RKO (cell line): ENCODE measurements around the gene PARVA.

ENCODE experiments used
- DNase-seq: peaks from one replicate; pipeline ENCODE4 v3.0.0-alpha.2; 2016; ENCODE audit warnings: low spot score

PARVA gene

GRCh38 chr11:12528487-12528886, 151.1 kb downstream of the PARVA start:
- no peak for DNase-seq

DNA sequence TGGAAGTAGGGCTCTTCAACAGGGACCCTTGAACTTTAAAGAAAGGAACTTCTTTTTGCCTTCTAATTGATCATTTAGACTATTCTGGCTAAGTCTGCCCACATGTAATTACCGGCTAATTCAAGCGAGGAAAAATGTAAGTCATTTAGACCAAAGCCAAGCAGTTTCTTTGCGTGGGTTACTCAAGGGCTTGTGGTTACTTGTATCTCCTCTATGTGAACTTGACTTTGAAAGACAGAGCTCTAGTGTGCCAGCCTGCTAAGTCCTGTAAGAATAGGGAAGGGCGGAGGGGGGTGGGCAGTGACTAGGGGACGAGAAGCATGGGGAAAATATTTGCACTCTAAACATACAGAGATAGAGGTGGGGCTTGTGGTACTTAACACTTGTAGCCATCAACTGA, 151.7 kb downstream of the PARVA start:
- no peak for DNase-seq

DNA sequence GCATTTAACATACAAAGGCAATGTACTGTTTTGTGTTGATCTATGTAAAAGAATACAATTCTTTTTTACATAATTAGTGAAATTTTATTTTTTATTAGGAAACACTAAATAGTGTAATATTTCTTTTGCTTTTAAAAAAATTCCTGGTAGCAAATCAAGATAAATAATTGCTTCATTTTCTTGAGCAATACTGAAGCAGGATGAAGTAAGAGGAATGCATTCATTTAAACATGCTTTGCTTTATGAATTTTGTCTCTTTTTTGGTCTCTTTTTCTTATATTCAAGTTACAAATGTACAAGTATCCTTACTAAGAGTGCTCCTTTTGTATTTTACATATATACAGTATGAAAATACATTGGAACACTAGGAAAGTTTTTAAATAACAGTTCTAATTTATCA, 152.4 kb downstream of the PARVA start:
- DNase-seq, result no peak

DNA sequence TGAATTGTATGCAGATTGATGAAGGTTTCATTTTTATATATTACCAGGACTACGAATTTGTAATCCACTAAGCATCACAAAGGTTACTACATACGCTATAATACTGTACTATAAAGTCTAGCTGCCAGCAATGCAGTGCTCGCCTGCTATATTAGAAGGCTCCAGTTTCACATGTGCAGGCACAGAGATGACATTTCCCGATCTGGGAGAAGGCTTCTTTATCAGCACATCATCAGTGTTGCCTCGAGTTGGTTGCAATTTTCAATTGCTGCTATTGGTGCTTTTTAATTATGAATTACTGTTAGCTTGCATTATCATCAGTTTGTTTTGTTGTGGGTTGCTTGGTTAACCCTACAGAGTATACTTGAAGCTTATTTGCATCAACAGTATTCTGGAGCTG, 153.6 kb downstream of the PARVA start:
- no peak for DNase-seq

DNA sequence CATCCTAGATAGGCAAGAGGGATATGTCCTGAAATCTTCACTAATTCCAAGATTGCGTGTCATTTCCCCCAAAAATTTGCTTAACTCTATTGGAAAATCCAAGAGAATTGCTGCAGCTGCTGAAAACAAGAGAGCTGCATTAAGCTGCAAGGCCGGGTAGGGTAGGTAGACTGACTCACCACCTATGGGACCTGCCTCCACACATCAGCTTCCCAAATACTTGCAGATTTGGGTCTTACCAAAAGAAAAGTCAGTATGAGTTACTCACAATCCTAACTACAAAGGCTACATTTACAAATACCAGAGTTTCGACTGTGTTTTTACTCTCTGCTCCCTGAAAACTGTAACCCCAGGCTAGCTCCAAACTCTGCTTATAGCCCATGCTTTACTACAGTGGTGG, 154.3 kb downstream of the PARVA start:
- DNase-seq, result no peak

DNA sequence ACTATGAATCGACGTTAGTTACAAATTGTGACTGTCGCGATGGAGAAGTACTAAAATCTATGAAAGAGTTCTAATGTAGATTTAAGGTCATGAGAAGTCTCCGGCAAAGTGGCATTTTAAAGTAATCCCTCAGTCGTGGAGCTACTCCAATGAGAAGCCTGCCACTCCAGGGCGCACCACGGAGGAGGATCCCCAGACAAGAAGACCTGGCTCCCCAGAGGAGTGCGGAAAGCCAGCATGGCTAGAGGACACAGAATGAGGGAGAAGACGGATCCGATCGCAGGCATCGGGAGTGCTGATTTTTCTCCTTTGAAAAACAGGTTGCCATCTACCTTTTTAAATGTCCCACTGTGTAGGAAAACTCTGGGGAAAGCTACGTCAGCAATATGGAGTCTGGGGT, 155.2 kb downstream of the PARVA start:
- DNase-seq, result no peak

DNA sequence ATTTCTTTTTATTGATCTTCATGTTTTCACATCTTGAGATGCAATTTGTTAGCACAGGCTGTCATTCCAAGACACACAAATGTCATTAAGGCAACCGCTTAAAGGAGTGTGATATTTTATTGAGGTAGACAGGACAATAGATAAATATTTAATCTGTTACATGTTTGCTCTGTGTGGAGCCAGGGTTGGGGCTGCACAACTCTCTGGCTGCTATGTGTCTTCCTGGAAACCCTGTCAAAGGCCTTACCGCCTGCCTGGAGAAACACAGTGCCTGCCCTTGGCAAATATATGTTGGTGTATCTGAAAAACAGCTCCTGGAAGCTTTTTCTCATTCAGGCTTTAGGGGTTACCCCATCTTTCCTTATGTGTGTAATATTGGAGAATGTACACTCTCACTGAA, 157.2 kb downstream of the PARVA start:
- DNase-seq, result no peak

DNA sequence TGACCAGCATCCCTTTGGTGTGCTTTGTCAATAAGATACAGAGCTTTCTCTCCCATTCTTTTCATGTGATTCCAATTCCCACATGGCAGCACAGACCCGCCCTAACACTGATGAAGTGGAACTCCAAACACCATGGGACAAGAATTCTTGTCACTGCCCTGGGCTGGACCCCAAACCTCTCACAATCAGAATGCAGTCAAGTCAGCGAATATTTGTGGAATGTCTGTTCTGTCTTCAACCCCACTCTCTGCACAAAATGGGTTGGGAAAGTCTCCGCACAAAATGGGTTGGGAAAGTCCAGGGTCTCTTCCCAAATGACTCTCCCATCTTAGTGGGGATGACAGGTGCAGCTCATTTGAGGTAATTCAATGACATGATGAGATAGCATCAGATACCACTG, 157.9 kb downstream of the PARVA start:
- DNase-seq, result no peak

GRCh38 chr11:12536566-12536965, 159.2 kb downstream of the PARVA start:
- no peak for DNase-seq

DNA sequence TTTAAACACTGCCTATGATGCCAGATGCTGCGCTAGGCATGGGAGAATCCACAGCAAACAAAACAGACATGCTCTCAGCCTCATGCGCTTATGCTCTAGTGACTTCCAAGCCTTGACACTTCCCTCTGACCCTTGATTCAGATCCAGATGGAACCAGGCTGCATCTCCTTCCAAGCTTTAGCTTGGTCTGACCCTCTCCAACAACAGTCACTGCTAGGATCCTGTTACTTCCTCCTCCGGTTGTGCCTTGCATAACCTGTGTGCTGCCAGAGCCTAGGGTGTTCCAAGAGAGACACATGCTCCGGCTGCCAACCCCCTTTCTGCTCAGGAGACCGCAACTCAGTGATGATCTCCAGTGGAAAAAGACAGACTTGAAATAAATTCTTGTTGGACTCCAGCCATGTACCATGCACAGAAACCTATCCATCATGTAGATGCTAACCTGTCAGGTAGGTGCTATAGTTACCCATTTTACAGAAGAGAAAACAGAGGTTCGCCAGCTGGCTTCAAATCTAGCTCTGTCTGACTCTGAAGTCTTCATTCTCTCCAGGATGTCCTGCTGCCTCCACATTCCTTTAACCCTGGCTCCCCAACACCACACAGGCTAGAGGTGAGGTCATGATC, 160.5 kb downstream of the PARVA start:
- DNase-seq, result no peak

GRCh38 chr11:12538889-12539421, 161.6 kb downstream of the PARVA start:
- DNase-seq, result no peak

GRCh38 chr11:12539572-12539971, 162.2 kb downstream of the PARVA start:
- peak; percentile 66 for DNase-seq

DNA sequence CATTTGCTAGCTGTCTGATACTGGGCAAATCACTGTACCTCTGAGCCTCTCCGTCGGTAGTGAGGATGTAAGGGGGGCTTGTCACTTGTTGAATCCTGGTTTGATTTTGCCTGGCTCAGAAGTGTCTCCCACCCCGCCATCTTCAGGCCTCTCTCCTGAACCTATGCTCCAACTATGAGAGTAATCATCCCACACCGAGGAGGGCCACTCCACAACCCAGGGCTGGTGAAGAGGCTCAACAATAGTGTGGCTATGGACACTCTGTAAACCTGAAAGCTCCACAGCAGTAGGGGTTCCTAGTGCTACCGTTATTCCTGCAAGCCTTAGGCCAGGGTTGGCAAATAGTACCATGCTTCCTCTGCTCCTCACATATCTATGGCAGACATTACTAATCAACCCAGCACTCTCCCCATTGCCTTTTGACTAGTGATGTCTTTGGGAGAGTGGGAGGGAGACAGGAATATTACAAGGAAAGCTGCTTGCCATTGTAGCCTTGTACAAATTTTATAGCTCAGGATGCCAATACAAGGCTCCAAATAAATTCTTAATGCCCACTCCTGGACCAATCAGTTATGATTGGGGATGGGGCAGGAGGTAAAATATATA, 162.8 kb downstream of the PARVA start:
- no peak for DNase-seq

- no peak for DNase-seq
Measured at GRCh38 chr11:12540913-12541582, 163.7 kb downstream of the PARVA start.

GRCh38 chr11:12541583-12542151, 164.3 kb downstream of the PARVA start:
- no peak for DNase-seq

DNA sequence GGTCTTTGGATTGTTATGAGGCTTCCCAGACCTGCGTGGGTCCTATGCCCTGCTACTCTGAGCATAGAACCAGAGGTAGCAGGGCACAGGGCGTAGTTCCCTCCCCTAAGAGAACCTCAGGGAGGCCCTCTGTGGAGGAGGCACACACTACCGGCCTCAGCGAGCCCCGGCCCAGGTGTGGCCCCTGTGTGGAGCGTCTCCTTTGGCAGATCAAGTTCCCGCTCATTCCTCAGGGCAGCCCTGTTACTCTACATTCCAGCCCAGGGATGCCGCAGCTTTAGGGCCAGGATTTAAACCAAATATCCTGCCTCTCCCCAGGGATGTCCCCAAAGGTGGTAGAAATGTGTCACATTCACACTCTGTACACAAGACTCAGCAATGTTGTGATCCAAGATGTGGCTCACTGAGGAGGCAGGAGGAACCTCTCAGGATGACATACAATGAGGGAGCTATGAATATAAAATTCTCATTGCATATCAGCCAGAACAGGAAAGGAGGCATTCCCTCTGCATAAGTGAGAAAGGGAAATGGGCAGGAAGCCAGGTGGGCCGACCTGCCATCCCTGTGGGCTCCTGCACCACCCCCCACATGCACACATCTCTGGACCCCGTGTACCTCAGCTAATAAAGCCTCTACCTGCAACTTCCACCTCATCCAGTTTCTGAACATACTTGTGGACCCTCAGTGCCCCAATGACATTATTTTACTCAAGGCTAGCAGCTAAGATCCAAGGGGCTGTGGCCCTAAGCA, 165.0 kb downstream of the PARVA start:
- DNase-seq, result no peak

DNA sequence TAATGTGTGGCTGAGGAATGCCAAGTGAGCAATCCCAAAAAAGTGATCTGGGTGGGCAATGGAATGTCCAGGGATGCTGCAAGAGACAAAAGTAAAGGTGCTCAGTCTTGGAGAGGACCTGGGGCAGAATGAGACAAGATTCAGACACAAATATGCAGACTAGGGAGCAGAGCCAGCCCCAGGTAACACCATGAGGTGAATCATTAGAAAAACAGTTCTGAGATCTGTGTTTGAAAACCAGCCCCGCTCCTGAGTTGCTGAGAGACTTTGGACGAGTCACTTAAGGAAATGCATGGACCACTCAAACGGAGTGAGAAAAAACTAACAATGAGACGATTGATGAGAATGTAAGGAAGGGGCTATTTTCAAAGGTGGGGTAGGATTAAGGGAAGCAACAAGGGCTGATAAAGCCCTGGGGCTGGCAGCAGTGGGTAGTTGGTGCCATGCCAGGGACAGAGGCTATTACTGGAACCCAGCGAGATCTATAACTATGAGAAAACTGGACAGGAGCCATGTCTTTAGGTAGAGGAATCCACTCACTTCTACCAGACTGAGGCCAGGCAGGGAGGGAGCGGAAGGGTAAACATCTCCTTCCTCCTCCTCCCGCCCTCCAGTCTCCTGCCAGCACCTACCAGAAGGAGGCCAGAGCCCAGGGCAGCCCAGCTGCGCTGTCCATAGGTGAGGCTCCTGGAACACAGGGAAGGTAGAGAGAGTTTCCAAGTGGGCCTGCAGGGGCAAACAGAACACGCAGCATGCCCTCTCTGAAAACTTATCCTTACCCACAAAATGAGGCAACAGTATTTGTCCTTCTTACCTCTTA, 166.4 kb downstream of the PARVA start:
- no peak for DNase-seq

DNA sequence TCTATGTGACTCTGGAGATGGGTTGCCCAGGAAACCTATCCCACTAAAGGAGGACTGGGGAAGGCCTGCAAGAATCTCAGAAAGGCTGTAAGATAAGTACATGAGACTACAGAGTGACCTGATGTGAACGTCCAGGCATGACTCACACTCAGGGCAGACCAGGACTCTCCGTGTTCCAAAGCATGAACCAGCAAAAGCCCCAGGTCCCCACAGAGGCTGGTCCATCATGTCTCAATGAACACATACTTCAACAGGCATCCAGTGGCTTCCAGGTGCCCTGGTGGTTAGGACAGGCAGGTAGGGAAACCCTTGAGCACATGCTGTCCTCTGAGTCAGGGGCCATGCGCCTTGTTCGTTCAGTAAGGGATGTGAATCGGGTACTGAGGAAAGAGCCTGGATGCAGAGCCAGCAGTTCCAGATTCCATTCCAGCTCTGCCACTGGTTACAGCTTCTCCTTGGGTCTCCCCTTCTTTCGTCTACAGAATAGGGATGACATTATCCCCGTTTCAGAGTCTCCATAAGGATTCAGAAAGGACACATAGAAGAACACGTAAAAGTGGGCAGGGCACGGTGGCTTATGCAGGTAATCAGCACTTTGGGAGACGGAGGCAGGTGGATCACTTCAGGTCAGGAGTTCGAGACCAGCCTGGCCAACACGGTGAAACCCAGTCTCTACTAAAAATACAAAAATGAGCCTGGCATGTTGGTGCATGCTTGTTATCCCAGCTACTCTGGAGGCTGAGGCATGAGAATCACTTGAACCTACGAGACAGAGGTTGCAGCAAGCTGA, 167.8 kb downstream of the PARVA start:
- no peak for DNase-seq

GRCh38 chr11:12546122-12546521, 168.8 kb downstream of the PARVA start:
- no peak for DNase-seq

DNA sequence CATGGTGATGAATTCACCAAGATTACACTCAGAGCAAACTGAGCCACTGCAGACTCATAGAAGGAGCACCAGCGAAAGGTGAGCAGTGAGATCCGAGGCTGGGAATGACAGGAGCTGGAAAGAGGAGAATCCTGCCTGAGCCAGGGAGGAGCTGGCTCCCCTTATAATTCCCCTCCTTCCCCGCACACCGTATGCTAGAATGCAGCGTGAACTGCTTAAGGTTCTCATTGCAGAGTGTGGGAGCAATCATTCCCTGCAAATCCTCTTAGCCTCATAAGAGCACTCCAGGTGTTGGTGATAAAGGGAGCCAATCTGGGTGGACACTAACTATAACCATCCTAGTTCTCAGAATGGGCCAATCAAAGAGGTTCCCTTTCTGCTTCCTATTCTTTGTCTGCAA, 169.3 kb downstream of the PARVA start:
- DNase-seq, result no peak
